Measurements from ENCODE around the gene FAM153A.
"Not testable (repeated sequence)": the region's sequence is repeated elsewhere in the genome, so short reads cannot be mapped to it uniquely, and the experiment has no call there.

The FAM153A gene

GRCh38 chr5:177782792-177783633, at the start of gene FAM153A:
TSS of gene FAM153A (minus strand) at chr5:177782899.
- not testable (repeated sequence) for DNase-seq

- DNase-seq: not testable (repeated sequence)
These were observed 49.6 kb upstream of the FAM153A start for GRCh38 chr5:177832287-177832686.

GRCh38 chr5:177826073-177826472, 43.4 kb upstream of the FAM153A start:
- not testable (repeated sequence) for DNase-seq

- DNase-seq: not testable (repeated sequence)
These were observed 42.1 kb upstream of the FAM153A start for GRCh38 chr5:177824776-177825175.

- DNase-seq: not testable (repeated sequence)
These were observed 39.8 kb upstream of the FAM153A start for GRCh38 chr5:177822489-177822888.

- not testable (repeated sequence) for DNase-seq
These were observed 37.0 kb upstream of the FAM153A start for GRCh38 chr5:177819664-177820063.

- not testable (repeated sequence) for DNase-seq
These were observed 30.2 kb upstream of the FAM153A start for GRCh38 chr5:177812814-177813425.

GRCh38 chr5:177812160-177812743, 29.6 kb upstream of the FAM153A start:
- not testable (repeated sequence) for DNase-seq

GRCh38 chr5:177809209-177809913, 26.7 kb upstream of the FAM153A start:
- DNase-seq: not testable (repeated sequence)

- DNase-seq: not testable (repeated sequence)
These were observed 25.7 kb upstream of the FAM153A start for GRCh38 chr5:177808420-177808819.

GRCh38 chr5:177807265-177807664, 24.6 kb upstream of the FAM153A start:
- DNase-seq: not testable (repeated sequence)

GRCh38 chr5:177801427-177801826, 18.7 kb upstream of the FAM153A start:
- DNase-seq: not testable (repeated sequence)

GRCh38 chr5:177798237-177798840, 15.6 kb upstream of the FAM153A start:
- not testable (repeated sequence) for DNase-seq

- not testable (repeated sequence) for DNase-seq
These were observed 10.6 kb upstream of the FAM153A start for GRCh38 chr5:177793272-177793671.

GRCh38 chr5:177791649-177792048, 8.9 kb upstream of the FAM153A start:
- DNase-seq: not testable (repeated sequence)

GRCh38 chr5:177782169-177782568, 530 bp downstream of the FAM153A start:
- DNase-seq: not testable (repeated sequence)

- DNase-seq: not testable (repeated sequence)
These were observed 11.5 kb downstream of the FAM153A start for GRCh38 chr5:177771206-177771605.

GRCh38 chr5:177770646-177771045, 12.1 kb downstream of the FAM153A start:
- DNase-seq: not testable (repeated sequence)

- peak; percentile 8 for DNase-seq
These were observed 18.8 kb downstream of the FAM153A start for GRCh38 chr5:177763737-177764508.

- not testable (repeated sequence) for DNase-seq
These were observed 21.7 kb downstream of the FAM153A start for GRCh38 chr5:177760954-177761353.

GRCh38 chr5:177747354-177747753, 35.3 kb downstream of the FAM153A start:
- DNase-seq: not testable (repeated sequence)

GRCh38 chr5:177724858-177725257, 57.8 kb downstream of the FAM153A start:
- DNase-seq: not testable (repeated sequence)

All from right hindlimb (tissue), 1 donor.